GM21723 (cell line): ENCODE data around the gene RBMY1A1.
"Not testable (repeated sequence)": the region's sequence is repeated elsewhere in the genome, so short reads cannot be mapped to it uniquely, and the experiment has no call there.

ENCODE experiments used
- ATAC-seq: cut with Tn5 transposase; IDR thresholded peaks from one replicate; pipeline ENCODE4 v1.9.1; 2021; ENCODE audit warnings: mild to moderate bottlenecking, moderate library complexity; ENCODE audit not compliant: unreplicated experiment

The RBMY1A1 gene

DNA sequence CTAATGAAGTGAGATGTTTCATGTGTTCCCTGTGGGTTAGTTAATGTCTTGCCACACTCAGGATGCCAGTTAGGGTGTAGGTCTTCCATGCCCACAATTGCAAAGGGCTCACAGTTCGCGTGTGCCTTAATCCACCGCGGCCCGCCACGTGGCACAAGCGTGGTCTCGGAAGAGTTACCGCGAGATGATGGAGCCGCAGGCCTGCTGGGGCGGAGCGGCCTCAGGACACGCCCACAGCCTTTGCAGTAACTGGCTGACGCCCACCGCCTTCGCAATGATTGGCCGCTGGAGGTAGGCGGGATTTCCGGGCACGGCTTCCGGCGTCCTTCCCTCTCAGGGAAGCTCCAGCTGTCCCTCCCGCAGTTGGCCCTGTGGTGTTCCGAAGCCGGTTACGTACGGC is at the start of gene RBMY1A1:
Gene RBMY1A1, plus strand, starts transcription at position 301 of the 400 bp plus-strand sequence. CDS start 2,013 bp downstream, outside the sequence.
- ATAC-seq = not testable (repeated sequence)

DNA sequence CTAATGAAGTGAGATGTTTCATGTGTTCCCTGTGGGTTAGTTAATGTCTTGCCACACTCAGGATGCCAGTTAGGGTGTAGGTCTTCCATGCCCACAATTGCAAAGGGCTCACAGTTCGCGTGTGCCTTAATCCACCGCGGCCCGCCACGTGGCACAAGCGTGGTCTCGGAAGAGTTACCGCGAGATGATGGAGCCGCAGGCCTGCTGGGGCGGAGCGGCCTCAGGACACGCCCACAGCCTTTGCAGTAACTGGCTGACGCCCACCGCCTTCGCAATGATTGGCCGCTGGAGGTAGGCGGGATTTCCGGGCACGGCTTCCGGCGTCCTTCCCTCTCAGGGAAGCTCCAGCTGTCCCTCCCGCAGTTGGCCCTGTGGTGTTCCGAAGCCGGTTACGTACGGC is 23.6 kb upstream of the RBMY1A1 start, which contains the start of gene RBMY1B:
Gene RBMY1B, plus strand, starts transcription at position 301 of the 400 bp plus-strand sequence. CDS start 2,013 bp downstream, outside the sequence.
- ATAC-seq = not testable (repeated sequence)

GRCh38 chrY:21559316-21559984 is 24.8 kb downstream of the RBMY1A1 start:
- not testable (repeated sequence) for ATAC-seq

- ATAC-seq = no peak
These were observed 50.8 kb downstream of the RBMY1A1 start for GRCh38 chrY:21585449-21585848.

DNA sequence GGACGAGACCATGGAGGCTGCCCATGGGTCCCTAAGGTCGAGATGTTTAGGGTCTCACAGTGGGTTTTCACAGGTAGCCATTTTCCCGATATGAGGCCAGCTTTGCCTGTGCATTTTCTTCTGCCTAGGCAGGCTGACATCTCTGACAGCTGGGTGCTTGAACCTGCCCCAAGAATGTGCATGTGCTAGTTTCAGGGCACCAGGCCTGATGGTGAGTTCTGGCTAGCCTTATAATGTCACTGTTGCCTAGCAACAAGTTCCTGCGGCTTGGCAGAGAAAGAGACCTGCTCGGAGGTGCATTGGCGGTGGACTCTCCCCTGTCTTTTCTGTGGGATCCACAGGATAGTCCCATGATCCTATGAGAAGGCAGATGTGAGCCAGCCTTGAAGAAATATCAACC is 51.8 kb downstream of the RBMY1A1 start:
- not testable (repeated sequence) for ATAC-seq

DNA sequence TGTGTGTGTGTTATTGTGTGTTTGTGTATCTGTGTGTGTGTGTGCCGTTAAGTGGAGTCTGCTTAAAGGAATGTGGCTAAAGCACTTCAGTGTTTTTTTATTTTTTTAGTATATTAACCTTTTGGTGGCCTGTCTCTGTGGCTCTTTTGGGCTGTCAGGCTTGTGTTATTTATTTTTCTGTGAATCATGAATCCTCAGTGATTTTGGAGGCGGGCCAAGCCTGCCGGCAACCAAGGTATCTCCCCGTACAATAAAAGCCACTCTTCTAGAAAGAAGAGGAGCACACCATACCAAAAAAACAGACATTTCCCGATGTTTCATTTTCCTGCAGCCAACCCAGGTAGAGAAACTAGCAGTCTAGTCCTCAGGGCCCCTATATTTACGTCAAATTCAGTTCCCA is 57.4 kb downstream of the RBMY1A1 start:
- ATAC-seq = no peak

DNA sequence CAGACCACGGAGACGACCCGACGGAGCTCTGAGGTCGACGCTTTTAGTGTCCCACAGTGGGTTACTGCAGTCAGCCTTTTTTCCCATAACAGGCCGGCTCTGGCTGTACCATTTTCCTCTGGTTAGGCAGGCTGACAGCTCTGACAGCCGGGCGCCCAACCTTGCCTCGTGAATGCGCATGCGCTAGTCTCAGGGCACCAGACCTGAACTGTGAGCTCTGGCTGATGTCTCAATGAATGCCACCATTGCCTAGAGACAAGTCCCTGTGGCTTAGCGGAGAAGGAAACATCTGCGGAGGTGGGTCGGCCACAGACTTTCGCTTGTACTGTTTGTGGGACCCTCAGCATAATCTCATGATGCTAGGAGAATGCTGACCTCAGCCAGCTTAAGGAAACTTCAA is 61.6 kb downstream of the RBMY1A1 start:
- not testable (repeated sequence) for ATAC-seq
